Osteocyte (in vitro differentiated cells): Measurements from ENCODE around the gene ZNF776. TPM values are rescaled to one million over a fixed set of nuclear protein-coding genes. Genes with fewer than 3 reads are reported as not detected.
A peak's percentile ranks its signal among the peaks of the same experiment; 100 is the strongest.

Source experiments
- DNase-seq: peaks from one replicate; pipeline ENCODE4 v3.0.0; 2021; ENCODE audit warnings: mixed read lengths; ENCODE audit not compliant: unreplicated experiment; ENCODE audit errors: extremely low spot score
- H3K27ac Mint-ChIP-seq: one replicate; pipeline ENCODE4 v1.8.0; 2021; ENCODE audit warnings: mild to moderate bottlenecking, mixed read lengths; ENCODE audit not compliant: unreplicated experiment
- H3K27me3 Mint-ChIP-seq: one replicate; pipeline ENCODE4 v1.8.0; 2021; ENCODE audit warnings: mixed read lengths; ENCODE audit not compliant: unreplicated experiment
- H3K36me3 Mint-ChIP-seq: one replicate; pipeline ENCODE4 v1.8.0; 2021; ENCODE audit warnings: mixed read lengths; ENCODE audit not compliant: unreplicated experiment
- H3K4me1 Mint-ChIP-seq: one replicate; pipeline ENCODE4 v1.8.0; 2021; ENCODE audit warnings: mixed read lengths; ENCODE audit not compliant: unreplicated experiment
- H3K4me3 Mint-ChIP-seq: one replicate; pipeline ENCODE4 v1.8.0; 2021; ENCODE audit warnings: mild to moderate bottlenecking, moderate library complexity, mixed read lengths; ENCODE audit not compliant: unreplicated experiment
- H3K9me3 Mint-ChIP-seq: one replicate; pipeline ENCODE4 v1.8.0; 2021; ENCODE audit warnings: mixed read lengths; ENCODE audit not compliant: unreplicated experiment
- total RNA-seq: library from RNA; stranded (reverse); gene quantifications from 2 replicates; pipeline ENCODE4 v1.2.1, GENCODE V29; 2021
- TF ChIP-seq, protein P1 (sequence below): fragments of 200-600 bp; sonication (generic); IDR thresholded peaks from 2 replicates; pipeline ENCODE4 v1.5.0; 2021; ENCODE audit warnings: antibody characterized with exemption, mild to moderate bottlenecking, moderate library complexity

ZNF776 gene
- total RNA-seq, 1 donor from 2014 or later, result 16.9 TPM

DNA sequence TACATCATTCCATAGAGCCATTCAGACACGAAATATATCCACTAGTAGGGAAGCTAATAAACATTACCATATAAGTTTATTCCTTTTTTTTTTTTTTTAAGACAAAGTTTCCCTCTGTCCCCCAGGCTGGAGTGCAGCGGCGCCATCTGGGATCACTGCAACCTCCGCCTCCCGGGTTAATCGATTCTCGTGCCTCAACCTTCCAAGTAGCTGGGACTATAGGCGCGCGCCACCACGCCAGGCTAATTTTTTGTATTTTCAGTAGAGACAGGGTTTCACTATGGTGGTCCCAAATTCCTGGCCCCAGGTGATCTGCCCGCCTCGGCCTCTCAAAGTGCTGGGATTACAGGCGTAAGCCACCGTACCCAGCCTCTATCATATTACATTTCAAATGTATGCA lies 37.0 kb upstream of the ZNF776 start:
- Mint-ChIP-seq H3K4me3 (peak overlapping the region; percentile 83), H3K27me3 (no peaks in the 10 kb centered on the region), H3K36me3 (peaks cover 46% of the 10 kb centered on the region), H3K27ac (no peak overlapping the region), H3K4me1 (peaks cover 29% of the 10 kb centered on the region), H3K9me3 (peaks cover 39% of the 10 kb centered on the region)
- DNase-seq, result peak; percentile 75
- TF ChIP-seq, protein P1, sequence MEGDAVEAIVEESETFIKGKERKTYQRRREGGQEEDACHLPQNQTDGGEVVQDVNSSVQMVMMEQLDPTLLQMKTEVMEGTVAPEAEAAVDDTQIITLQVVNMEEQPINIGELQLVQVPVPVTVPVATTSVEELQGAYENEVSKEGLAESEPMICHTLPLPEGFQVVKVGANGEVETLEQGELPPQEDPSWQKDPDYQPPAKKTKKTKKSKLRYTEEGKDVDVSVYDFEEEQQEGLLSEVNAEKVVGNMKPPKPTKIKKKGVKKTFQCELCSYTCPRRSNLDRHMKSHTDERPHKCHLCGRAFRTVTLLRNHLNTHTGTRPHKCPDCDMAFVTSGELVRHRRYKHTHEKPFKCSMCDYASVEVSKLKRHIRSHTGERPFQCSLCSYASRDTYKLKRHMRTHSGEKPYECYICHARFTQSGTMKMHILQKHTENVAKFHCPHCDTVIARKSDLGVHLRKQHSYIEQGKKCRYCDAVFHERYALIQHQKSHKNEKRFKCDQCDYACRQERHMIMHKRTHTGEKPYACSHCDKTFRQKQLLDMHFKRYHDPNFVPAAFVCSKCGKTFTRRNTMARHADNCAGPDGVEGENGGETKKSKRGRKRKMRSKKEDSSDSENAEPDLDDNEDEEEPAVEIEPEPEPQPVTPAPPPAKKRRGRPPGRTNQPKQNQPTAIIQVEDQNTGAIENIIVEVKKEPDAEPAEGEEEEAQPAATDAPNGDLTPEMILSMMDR, result no peak

DNA sequence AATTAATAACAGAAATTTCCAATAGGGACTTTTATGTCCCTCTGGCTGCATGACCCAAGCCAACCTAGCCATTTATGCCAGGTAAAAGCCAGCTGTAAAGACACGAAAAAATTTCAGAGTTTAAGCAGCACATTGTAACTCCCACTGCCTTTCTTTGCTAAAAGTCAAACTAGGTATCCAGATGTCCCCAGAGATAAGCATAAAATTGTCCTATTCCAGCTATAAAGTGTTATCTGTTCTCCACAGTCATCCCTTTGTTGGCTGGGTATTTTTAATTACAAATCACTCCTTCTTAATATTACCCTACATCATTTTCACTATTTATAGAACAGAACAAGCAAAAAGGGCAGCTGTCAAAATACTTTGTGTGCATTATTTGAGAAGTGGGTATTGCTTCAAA lies 34.4 kb upstream of the ZNF776 start:
- Mint-ChIP-seq H3K27me3 (no peaks in the 10 kb centered on the region), H3K9me3 (peaks cover 39% of the 10 kb centered on the region), H3K36me3 (peaks cover 35% of the 10 kb centered on the region), H3K4me3 (no peak overlapping the region), H3K4me1 (peaks cover 21% of the 10 kb centered on the region), H3K27ac (no peak overlapping the region)
- no peak for DNase-seq
- TF ChIP-seq, protein P1, result no peak

DNA sequence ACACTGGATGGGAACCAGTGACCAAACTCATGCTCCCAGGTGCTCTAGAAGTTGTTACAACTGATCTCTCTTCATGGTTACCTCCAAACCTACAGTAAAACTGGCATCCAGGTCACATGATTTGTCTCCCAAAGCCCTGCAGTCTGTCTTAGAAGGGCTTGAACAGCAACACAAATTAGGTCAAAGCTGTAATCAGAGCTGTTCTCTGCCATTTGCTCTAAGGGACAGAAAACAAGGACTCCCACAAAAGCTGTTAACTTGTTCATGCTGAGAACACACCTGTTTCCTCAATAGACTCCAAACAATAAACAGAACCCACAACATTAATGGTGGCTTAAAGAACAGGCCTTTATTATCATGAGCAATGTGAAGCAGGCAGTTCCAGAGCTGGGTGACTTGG lies 27.2 kb upstream of the ZNF776 start:
- Mint-ChIP-seq H3K27ac (no peak overlapping the region), H3K36me3 (peaks cover 65% of the 10 kb centered on the region), H3K9me3 (peaks cover 53% of the 10 kb centered on the region), H3K4me3 (no peak overlapping the region), H3K27me3 (no peaks in the 10 kb centered on the region), H3K4me1 (no peaks in the 10 kb centered on the region)
- TF ChIP-seq, protein P1, result no peak
- DNase-seq, result no peak

DNA sequence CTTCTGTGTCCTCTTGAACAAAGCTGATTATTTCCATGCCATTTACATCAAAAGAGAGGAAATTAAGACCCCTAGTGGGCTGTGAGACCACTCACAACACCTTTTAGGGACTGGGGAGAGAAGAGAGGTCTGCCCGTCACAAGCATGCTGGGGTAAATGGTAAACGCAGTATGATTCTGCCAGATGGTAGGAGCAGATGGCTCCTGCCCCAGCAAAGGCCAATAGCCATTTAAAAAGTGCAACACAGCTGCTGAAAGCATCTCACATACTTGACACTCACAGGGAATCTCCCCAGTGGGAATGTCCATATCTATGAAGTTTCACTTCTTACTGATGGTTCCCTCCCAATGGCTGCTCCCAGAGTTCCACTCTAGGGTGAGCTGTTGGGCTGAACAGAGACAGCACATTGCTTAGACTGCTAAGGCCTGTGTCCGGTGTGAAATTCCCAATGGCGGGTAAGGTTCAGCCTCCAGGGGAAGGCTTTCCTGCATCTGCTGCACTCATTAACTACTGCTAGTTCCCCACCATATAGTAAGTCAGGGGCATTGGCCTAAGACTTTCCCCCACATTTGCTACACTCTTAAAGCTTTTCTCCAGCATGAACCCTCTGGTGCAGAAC lies 26.6 kb upstream of the ZNF776 start:
- Mint-ChIP-seq H3K4me3 (no peak overlapping the region), H3K36me3 (peaks cover 69% of the 10 kb centered on the region), H3K27ac (no peak overlapping the region), H3K27me3 (no peaks in the 10 kb centered on the region), H3K4me1 (no peaks in the 10 kb centered on the region), H3K9me3 (peaks cover 51% of the 10 kb centered on the region)
- TF ChIP-seq, protein P1, result no peak
- peak; percentile 51 for DNase-seq

DNA sequence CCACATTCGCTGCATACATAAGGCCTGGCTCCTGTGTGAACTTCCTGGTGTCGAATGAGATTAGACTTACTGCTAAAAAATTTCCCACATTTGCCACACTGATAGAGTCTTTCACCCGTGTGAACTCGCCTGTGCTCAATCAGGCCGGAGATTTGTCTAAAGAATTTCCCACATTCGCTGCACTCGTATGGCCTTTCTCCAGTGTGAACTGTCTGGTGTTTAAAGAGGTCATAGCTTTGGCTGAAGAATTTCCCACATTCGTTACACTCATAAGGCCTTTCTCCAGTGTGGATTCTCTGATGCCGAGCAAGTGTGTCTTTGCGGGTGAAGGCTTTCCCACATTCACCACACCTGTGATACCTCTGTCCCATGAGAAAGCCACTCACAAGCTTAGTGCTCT lies 25.7 kb upstream of the ZNF776 start:
- no peaks in the 10 kb centered on the region for H3K27me3 Mint-ChIP-seq

More for the DNA sequence above, 25.7 kb upstream of the ZNF776 start:
- Mint-ChIP-seq H3K36me3 (peaks cover 64% of the 10 kb centered on the region), H3K27ac (no peak overlapping the region), H3K4me3 (no peak overlapping the region), H3K9me3 (peaks cover 46% of the 10 kb centered on the region), H3K4me1 (no peaks in the 10 kb centered on the region)
- TF ChIP-seq, protein P1, result no peak
- DNase-seq, result peak; percentile 27
